Measurements from ENCODE around the gene TGIF2. TPM values are rescaled to one million over a fixed set of nuclear protein-coding genes. Genes with fewer than 3 reads are reported as not detected.

The TGIF2 gene
- total and polyA plus RNA-seq, 2 of the 8 experiments (the other 6 are each of a cell fraction or from before 2014, with no cell fraction given), result 49.7 to 76.7 TPM

GRCh38 chr20:36548704-36549627, 24.4 kb upstream of the TGIF2 start:
- no peak overlapping the region for H2BK120ac ChIP-seq (replicated peaks; ENCODE audit: low read depth, low read length)
- no peak overlapping the region for H3K56ac ChIP-seq (replicated peaks; ENCODE audit: insufficient read length, low read depth, low read length)
- H3K23me2 ChIP-seq (ENCODE audit: low read depth, low read length), result no peaks in the 10 kb centered on the region
- peaks cover 0 to 13% of the 10 kb centered on the region in 2 experiments; a peak in 1 of 4 replicates for H3K79me2 ChIP-seq (ENCODE audit: control insufficient read depth in 1 of 2, insufficient read depth in 2 of 2, low read length in 2 of 2)
- no peak overlapping the region for H3K14ac ChIP-seq (ENCODE audit: insufficient read length)
- no peak overlapping the region for H4K91ac ChIP-seq (replicated peaks; ENCODE audit: insufficient read length, low read length)
- H2BK15ac ChIP-seq (ENCODE audit: low read length), result no peak overlapping the region
- H3K4me1 ChIP-seq (replicated peaks in 1 of 4; ENCODE audit: control insufficient read depth in 3 of 4, insufficient read depth in 4 of 4, low read length in 3 of 4), result peaks cover 0 to under 1% (median 0%) of the 10 kb centered on the region in 4 experiments; a peak in 2 of 7 replicates
- H2AFZ ChIP-seq (ENCODE audit: low read length), result no peak overlapping the region
- H3K4me2 ChIP-seq (ENCODE audit: insufficient read depth in 1 of 2, low read depth in 2 of 2, low read length in 2 of 2), result no peak overlapping the region
- DNase-seq (ENCODE audit: low read depth in 1 of 2, low spot score in 2 of 2) (no peak), FAIRE-seq (no peak)
- no peak overlapping the region for H3K27ac ChIP-seq (ENCODE audit: low read depth, low read length)
- CTCF ChIA-PET (ENCODE audit: partially characterized antibody), result interaction anchor here (0.9 to 3.4 kb wide), 25 partner anchors 9 to 346 kb away, joined by 3 to 19 read pairs (median 5); partner anchors contain the start of gene RAB5IF
- H3K36me3 ChIP-seq (ENCODE audit: control insufficient read depth in 2 of 4, insufficient read depth in 4 of 4, low read length in 3 of 4), result peaks cover 0 to 2% (median 0%) of the 10 kb centered on the region in 4 experiments; a peak in 3 of 8 replicates
- no peak overlapping the region for H3K4ac ChIP-seq (replicated peaks; ENCODE audit: insufficient read length, low read depth, low read length)
- H3K9me3 ChIP-seq (ENCODE audit: insufficient read depth in 2 of 2, low read depth in 1 of 2, low read length in 1 of 2), result no peaks in the 10 kb centered on the region
- H4K20me1 ChIP-seq (replicated peaks in 1 of 2; ENCODE audit: control insufficient read depth in 1 of 2, insufficient read depth in 2 of 2, low read length in 2 of 2), result peaks cover 3 to 10% of the 10 kb centered on the region in 2 experiments
- POLR2A ChIA-PET (ENCODE audit: partially characterized antibody), result interaction anchor here (0.8 to 3.8 kb wide), 6 partner anchors 11 to 56 kb away, joined by 3 to 13 read pairs (median 4); partner anchors contain the start of gene RAB5IF
- H3K27me3 ChIP-seq (replicated peaks in 1 of 4; ENCODE audit: control insufficient read depth in 3 of 4, extremely low read depth in 1 of 4, insufficient read depth in 3 of 4, low read length in 3 of 4), result no peaks in the 10 kb centered on the region
- no peak overlapping the region for H3K9ac ChIP-seq (replicated peaks in 1 of 4; ENCODE audit: extremely low read depth in 1 of 4, low read depth in 3 of 4, low read length in 3 of 4)
- 94% methylated on average over 20 of the region's 23 CpGs; no CpG with 5 or more reads in 1 of the 2 experiments for WGBS, 2 experiments (ENCODE audit: extremely low coverage in 1 of 2, insufficient coverage in 1 of 2, insufficient read length in 1 of 2, insufficient replicate concordance in 2 of 2, low coverage in 1 of 2, low lambda C conversion rate in 2 of 2, missing lambda C conversion rate in 1 of 2)
- no peak overlapping the region for H4K5ac ChIP-seq (ENCODE audit: insufficient read length, low read depth, low read length)
- no peak overlapping the region for H2BK12ac ChIP-seq (ENCODE audit: low read depth, low read length)
- no peak overlapping the region for H2AK5ac ChIP-seq (ENCODE audit: low read depth, low read length)
- H2BK5ac ChIP-seq (ENCODE audit: low read depth, low read length), result no peak overlapping the region
- H2BK20ac ChIP-seq (ENCODE audit: low read length), result no peak overlapping the region
- no peak overlapping the region for H3K23ac ChIP-seq (ENCODE audit: insufficient read length)
- H3K18ac ChIP-seq (ENCODE audit: extremely low read depth, low read length), result no peak overlapping the region
- no peak overlapping the region for H4K8ac ChIP-seq (ENCODE audit: extremely low read depth, insufficient read depth, low read length)
- H3K79me1 ChIP-seq (ENCODE audit: low read depth, low read length), result 0 out of 2 replicates have a peak, but pooled peaks cover 2% of the 10 kb centered on the region
- H3K4me3 ChIP-seq (ENCODE audit: extremely low read depth in 1 of 4, insufficient read depth in 2 of 4, low read depth in 3 of 4, low read length in 4 of 4), result no peak overlapping the region
- TF ChIP-seq TAF7 (optimal IDR thresholded peaks at IDR 0.05; ENCODE audit: borderline replicate concordance, low read depth, low read length) (no peak), CREB1 (IDR thresholded peaks at IDR 0.05) (no peak)
